Activated gamma-delta T cell treated with Interleukin-2 at 50 U/mL for 16 hours (primary cell): ENCODE data around the gene CUL4B.
A peak's percentile ranks its signal among the peaks of the same experiment; 100 is the strongest.
"Not testable (repeated sequence)": the region's sequence is repeated elsewhere in the genome, so short reads cannot be mapped to it uniquely, and the experiment has no call there.

Source experiments
- DNase-seq: peaks from one replicate; pipeline ENCODE4 v3.0.0-alpha.2; 2020

The CUL4B gene

GRCh38 chrX:120560842-120561633 lies at the start of gene CUL4B:
CUL4B (minus strand) TSS chrX:120560962; CDS start chrX:120560638, 324 bp downstream.
- peak; percentile 91 for DNase-seq

GRCh38 chrX:120604361-120604782 lies 43.6 kb upstream of the CUL4B start:
- DNase-seq, result peak; percentile 10

GRCh38 chrX:120603707-120604360 lies 43.1 kb upstream of the CUL4B start, which contains the start of gene MCTS1:
MCTS1 (plus strand) TSS chrX:120604101; CDS start chrX:120604237, 136 bp downstream.
- peak; percentile 68 for DNase-seq

- no peak for DNase-seq
Measured at GRCh38 chrX:120585702-120586101, 24.9 kb upstream of the CUL4B start.

- DNase-seq, result no peak
Measured at GRCh38 chrX:120575379-120576114, 14.8 kb upstream of the CUL4B start.

GRCh38 chrX:120573806-120574205 lies 13.0 kb upstream of the CUL4B start:
- not testable (repeated sequence) for DNase-seq

GRCh38 chrX:120570011-120570600 lies 9.3 kb upstream of the CUL4B start:
- no peak for DNase-seq

GRCh38 chrX:120568609-120569008 lies 7.8 kb upstream of the CUL4B start:
- DNase-seq, result no peak

- no peak for DNase-seq
Measured at GRCh38 chrX:120568035-120568434, 7.3 kb upstream of the CUL4B start.

GRCh38 chrX:120566817-120567216 lies 6.1 kb upstream of the CUL4B start:
- no peak for DNase-seq

GRCh38 chrX:120564925-120565324 lies 4.2 kb upstream of the CUL4B start:
- no peak for DNase-seq

GRCh38 chrX:120562569-120562926 lies 1.8 kb upstream of the CUL4B start:
- DNase-seq, result no peak

GRCh38 chrX:120561634-120562568 lies 1.1 kb upstream of the CUL4B start:
- DNase-seq, result no peak

- DNase-seq, result peak; percentile 39
Measured at GRCh38 chrX:120560405-120560841, 339 bp downstream of the CUL4B start.

- no peak for DNase-seq
Measured at GRCh38 chrX:120559804-120560203, 958 bp downstream of the CUL4B start.

GRCh38 chrX:120556251-120556650 lies 4.5 kb downstream of the CUL4B start:
- DNase-seq, result no peak

- no peak for DNase-seq
Measured at GRCh38 chrX:120549483-120550452, 11.0 kb downstream of the CUL4B start.

GRCh38 chrX:120536061-120536460 lies 24.7 kb downstream of the CUL4B start:
- no peak for DNase-seq

GRCh38 chrX:120534413-120535205 lies 26.2 kb downstream of the CUL4B start:
- no peak for DNase-seq

- no peak for DNase-seq
Measured at GRCh38 chrX:120522820-120523219, 37.9 kb downstream of the CUL4B start.
